HL-60/S4 treated with retinoic acid at 250 ng/mL for 4 days and 3 days (cell line): Measurements from ENCODE around the gene KCNIP4.

Source experiments
- in situ Hi-C: fragments of 300-500 bp; cut with MboI; formaldehyde crosslinking; loops from 2 replicates; pipeline ENCODE4 v1.7.0; 2022; ENCODE audit warnings: low sequenced_read_pairs

Gene KCNIP4

DNA sequence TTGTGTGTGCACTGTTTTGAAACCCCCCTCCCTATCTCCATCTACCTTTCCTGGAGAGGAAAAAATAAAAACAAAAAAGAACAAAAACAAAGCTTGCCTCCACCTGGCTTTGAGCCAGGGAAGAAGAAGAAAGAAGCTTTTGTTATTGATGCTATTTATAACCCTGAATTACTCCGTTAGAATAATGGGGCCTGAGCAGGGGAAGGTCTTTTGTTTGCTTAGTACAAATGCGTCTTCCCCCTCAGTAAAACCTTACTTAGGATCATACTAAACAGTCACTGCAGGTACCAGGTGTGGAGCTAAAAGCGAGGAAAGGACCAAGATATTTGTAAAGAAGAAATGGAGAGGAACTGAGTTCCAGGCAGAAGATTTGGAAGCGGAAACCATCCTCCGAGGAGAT is 352.1 kb downstream of the KCNIP4 start:
- in situ Hi-C loops = no loop called here

DNA sequence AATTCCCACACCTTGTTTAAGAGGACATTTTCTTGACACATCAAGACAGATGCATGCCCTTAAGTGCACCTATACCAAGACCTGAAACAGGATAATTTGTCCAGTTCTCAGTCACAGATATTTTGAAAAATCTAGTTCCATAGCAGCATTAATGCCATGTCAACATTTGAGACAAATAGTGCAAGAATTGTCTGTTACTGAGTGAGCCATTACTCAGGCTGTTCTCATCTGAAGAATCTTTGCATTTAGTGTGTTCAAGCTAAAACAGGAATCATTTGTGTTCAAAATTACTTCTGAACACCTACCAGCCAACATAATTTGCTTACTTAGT is 354.9 kb downstream of the KCNIP4 start:
- in situ Hi-C loops = no loop called here

DNA sequence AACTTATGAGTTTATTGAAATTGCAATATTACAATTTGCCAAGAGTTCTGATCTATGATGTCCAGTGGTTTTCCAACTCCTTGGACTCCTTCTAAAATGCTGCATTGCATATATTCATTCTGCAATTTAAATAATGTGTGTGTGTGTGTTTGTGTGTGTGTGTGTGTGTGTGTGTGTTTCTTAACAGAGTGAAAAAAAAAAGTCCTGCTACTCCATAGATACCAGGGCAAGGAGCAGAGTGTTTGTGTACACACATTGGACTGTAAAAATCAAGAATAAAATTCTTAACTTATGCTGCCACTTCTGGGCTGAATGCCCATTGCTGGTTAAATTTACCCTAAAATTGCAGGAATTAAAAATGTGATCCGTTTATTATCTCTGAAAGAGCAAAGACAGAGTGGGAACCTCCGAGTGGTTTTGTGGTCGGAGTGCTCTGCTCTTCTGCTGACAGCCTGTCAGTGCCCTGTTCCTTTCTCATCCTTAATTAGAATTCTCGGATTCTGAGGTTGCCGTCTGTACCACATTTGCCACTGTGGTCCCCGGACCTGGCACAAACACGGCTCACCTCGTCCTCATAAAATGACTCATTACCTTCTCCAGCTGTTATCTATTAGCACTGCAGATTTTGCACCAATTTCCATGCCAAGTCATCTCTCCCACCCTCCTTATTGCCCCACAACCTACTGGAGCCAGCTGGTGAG is 355.5 kb downstream of the KCNIP4 start:
- in situ Hi-C loops = no loop called here

DNA sequence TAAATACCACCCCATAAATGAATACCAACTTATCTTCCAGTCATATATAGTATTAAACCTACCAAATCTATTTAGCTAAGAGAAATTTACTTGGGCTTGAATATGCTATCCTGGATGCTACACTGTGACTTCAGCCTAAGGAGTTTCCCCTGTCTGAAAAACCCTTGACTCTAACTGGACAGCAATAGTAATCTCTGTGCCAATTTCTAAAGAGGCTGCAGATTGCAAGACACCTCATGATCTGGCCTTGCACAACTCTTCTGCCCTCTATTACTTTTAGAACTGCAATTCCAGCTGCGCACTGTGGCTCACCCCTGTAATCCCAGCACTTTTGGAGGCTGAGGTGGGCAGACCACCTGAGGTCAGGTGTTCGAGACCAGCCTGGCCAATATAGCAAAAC is 371.5 kb downstream of the KCNIP4 start:
- in situ Hi-C loops = no loop called here

DNA sequence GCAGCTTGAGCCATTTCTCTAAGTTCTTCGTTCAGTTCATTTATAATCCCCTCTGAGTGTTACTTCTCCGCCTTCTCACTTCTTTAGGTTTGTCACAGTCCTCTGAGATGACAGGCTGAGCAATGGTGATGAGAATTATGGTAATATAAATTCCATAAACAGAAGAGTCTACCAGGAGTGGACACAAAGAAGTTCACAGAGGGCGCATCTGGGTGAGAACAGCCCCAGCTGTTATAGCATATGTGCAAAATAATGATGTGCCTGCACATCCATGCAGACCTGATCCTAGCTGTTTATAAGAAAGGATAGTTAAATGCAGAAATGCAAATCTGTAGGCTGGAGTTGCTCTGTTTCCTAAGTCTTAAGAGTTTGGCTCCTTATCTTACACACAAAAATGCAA is 377.5 kb downstream of the KCNIP4 start:
- in situ Hi-C loops = no loop called here

DNA sequence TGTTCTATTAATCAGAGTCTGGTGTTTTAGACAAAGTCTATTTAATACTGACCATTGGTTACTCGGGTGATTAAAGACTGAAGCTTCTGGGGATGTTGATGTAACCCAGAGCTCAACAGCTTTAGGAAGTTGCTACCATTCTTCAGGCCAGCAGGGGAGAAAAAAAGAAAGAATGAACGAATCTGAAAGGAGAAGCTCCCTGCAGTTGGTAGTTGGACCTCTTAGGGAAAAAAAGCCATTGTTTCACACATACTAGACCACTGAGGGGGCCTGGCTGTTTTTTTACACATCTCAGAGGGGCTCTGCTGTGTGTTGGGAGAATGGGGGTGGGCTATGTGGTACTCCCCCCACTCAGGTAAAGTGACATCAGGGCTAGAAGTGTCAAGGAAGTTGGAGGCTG is 378.9 kb downstream of the KCNIP4 start:
- in situ Hi-C loops = no loop called here

DNA sequence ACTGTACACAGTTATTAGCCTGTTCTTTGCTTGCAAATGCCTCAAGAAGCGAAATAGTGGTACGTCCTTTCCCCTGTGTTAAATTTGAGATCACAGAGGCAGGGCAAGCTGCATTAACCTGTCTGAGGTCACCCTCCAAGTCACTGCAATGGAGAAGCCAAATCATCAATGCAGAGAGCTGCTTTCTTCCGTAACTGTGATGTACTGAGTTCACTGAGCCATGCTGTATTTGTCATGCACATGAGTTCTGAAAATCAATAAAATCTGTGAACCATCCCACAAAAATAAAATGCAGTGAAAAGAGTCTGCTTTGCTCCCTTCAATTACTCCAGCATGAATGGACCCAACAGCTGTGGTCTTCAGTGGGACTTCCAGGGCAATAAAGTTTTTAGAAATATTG is 393.5 kb downstream of the KCNIP4 start:
- in situ Hi-C loops = no loop called here

DNA sequence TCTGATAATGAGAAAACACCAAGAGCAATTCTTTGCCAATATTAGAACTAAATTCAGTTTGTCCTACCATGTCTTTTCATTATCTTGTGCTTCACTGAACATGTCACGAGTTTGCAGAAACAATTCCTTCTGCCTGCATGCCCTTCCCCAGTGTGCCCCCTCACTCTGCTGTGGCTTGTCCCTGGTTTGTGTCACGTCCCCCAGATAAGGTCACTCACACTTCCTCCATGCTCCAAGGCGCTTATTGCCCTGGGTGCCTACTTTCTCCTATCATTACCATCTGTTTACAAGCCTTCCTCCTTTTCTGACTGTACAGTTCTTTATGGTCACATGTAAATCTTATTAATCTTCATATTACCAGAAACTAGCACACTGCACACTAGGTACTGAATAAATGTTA is 394.1 kb downstream of the KCNIP4 start:
- in situ Hi-C loops = no loop called here

DNA sequence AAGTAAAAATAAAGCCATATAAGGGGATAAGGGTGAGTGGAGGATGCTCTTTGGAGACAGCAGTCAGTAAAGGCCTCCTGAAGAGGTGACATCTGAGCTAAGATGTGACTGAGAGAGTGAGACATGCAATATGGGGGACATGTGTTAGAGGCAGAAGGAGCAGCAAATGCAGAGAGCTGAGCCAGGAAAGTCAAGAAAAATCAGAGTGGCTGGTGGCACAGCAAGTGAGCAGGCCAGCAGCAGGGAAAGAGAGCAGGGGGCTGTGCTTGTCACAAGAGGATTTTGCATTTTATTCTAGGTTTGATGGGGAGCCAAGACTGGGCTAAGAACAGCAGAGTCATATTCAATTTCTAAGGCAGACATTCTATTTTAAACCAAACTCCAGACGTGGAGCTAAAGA is 394.5 kb downstream of the KCNIP4 start:
- in situ Hi-C loops = no loop called here

DNA sequence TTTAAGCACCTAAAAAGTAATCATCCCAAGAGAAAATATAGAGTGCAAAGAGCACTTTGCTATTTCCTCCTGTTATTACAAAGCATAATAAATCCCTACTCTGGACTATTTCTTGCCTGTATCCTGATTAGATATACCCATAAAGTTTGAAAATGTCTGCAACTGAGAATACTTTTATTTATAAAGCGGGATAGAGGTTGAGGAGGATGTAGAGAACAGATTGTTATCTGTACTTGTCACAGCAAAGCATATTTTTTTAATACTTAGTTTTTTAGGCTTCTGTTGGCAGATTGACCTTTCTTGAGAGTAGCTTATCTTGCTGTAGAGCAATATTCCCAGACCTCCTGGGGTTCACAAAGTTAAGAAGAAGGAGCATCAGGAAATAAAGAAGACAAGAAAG is 396.1 kb downstream of the KCNIP4 start:
- in situ Hi-C loops = no loop called here

DNA sequence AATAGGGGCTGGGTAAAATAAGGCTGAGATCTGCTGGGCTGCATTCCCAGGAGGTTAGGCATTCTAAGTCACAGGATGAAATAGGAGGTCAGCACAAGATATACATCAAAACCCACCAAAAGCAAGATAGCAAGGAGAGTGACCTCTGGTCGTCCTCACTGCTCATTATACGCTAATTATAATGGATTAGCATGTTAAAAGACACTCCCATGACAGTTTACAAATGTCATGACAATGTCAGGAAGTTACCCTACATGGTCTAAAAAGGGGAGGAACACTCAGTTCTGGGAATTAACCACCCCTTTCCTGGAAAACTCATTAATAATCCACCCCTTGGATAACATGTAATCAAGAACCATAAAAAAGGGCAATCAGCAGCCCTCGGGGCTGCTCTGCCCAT is 403.6 kb downstream of the KCNIP4 start:
- in situ Hi-C loops = no loop called here

DNA sequence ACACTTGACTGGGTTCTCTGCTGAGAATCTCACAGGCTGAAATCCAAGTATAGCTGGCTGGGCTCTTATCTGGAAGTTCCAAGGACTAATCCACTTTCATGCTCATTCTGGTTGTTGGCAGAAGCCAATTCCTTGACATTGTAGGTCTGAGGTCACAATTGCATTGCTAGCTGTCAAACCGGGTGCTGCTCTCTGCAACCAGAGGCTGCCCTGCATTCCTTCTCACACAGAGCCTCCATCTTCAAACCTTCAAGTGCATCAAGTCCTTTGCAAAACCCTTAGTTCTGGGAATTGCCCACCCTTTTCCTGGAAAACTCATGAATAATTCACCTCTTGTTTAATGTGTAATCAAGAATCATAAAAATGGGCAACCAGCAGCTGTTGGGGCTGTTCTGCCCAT is 404.2 kb downstream of the KCNIP4 start:
- in situ Hi-C loops = no loop called here

DNA sequence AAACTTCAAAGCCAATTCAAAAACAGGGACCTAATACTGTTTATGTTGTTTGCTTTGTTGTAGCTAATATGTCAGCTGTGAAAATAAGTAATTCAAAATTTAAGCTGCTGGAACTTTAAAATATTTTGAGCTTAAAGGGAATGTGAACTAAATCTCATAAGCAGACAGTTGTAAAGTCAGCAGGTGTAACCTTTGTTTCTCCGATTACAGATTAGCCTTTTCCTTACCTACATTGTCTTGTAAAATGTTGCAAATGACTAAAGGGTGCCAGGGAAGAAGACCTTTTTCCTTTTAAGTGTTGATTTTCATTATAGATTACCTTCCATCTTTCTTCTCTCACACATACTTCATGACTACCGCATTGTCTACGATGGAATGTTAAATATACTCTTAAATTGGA is 405.1 kb downstream of the KCNIP4 start:
- in situ Hi-C loops = no loop called here

DNA sequence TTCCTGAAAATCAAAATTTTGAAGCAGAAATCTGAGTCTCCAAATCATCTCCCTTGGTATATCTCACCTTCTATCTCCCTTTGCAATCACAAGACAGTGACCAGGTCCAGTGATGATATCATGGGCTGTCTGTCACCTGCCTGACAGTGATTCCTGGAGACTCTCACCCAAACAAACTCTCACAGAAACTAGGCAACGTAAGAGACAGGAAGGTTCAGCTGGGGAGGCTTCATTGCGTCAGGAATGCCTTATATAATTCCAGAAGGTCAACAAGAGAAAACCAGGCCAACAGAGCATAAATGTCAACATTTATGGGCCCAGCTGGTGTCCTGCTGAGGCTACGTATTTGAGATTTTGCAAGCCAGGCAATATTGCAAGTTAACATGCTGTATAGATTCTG is 412.7 kb downstream of the KCNIP4 start:
- in situ Hi-C loops = no loop called here

DNA sequence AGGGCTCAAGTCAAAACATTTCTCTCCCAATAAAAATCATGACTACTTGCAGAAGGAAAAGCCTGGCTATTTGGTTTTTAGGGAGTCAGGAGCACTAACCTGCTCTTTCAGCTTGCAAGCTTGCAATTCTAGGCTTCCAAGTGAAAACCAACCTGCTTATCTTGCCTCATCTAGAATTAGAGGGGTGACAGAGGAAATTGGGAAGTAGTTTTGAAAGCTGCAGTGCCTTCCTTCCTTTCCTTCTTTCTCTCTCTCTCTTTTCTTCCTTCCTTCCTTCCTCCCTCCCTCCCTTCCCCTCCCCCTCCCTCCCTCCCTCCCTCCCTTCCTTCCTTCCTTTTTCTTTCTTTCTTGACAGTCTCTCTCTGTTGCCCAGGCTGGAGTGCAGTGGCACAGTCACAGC is 417.5 kb downstream of the KCNIP4 start:
- in situ Hi-C loops = no loop called here

DNA sequence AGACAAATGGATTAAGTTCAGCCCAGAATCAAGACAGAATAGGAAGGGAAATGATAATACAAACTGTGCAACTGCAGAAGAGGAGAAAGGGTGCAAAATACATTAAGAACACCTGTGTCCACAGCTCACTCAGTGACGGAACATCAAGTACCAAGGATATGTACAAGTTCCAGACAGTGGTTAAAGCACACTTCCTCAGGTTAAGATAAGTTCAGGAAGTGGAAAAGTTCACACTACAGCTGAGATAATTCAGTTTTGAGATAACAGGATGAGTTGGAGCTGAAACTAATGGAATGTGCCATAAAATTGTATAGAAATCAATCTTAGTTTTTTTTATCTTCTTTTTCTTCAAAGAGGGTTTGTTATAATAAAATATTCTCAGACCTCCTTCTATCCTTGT is 419.4 kb downstream of the KCNIP4 start:
- in situ Hi-C loops = no loop called here

DNA sequence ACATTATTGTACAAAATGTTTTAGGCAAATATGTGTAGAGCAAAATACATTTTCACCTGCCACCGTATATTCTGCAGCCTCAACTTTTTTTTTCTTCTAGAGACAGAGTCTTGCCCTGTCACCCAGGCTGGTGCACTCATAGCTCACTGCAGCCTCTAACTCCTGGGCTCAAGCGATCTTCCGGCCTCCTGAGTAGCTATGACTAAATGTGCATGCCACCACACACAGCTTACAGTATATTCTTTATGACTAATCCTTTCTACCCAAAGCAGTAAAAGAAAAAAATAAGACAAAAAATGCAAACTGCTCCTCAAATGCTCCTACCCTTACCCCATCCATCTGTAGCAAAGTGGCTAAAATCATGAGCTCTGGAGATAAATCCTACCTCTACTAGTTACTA is 426.3 kb downstream of the KCNIP4 start:
- in situ Hi-C loops = no loop called here

DNA sequence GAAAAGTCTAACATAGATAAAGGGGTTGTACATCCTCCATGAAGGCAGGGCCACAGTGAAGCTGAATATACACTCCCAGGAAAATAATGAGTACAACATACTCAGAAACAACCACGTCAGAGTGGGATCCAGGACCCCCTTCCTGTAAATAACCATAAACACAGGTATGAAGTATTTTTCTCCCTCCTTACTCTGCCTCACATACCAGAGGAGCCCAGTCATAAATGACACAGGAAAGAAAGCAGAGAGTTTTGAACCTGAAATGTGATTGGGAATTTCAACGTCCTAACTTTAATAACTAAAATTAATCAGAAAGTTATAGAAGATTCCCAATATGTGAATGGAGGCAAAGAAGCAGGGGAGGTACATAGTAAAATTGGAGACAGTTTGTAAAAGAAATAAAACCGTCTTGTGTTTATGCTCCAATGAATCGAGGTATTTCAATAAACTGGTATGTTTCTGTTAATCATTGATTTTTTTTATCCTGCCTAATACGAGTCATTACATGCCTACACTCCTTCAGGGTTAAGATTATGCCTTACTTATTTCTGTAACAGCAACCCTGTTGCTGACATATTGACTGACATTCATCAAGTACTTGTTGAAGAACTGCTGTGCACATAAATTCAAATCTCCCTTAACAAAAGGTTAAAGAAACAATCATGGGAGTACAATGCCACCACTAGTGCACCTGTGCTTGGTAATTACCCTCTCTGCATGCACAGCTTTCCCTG is 431.3 kb downstream of the KCNIP4 start:
- in situ Hi-C loops = no loop called here

DNA sequence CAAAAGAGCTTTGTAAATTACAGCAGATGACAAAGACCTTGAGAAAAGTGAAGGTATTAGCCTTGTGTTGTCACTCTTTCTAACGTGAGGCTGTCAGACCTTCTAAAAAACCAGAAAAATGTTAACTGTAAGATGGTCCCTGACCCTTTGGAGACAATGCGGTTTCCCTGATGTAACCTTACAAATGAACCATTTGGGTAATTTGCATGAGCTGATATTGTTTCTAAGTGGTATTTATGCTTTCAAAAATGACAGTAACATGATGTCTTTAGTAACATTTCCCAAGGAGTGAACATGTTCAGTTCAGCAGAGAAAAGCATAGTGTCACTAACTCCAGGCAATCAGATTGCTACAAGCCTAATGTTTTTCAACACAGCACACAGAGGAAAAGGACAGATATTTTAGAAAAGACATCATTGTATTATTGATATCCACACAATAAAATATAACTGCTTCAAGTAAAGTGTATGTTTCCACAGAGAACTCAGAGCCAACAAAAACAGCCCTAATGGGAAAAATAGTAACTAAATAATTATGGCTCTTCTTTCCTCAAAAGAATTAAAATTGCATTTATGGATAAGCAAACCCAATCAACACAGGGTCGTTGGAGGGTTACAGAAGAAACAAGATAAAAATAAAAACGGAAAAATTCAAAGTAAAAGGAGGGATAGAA is 434.4 kb downstream of the KCNIP4 start:
- in situ Hi-C loops = no loop called here

DNA sequence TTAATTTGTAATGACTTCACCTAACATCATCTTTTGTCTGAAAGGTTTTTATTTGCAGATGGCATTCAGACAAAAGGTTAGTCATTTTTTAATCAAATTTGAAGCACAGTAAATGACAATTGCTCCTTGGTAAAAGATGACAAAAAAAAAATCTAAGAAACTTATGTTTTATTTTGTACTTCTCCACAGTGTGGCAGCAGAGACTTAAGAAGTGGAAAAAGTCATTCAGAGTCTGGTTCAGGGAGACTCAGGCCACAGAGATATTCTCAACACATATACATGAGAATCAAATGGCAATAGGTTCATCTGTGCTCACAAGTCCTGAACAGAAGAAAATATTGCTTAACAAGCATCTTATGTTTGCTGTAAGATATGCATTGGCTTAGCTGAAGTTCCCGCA is 436.2 kb downstream of the KCNIP4 start:
- in situ Hi-C loops = no loop called here

DNA sequence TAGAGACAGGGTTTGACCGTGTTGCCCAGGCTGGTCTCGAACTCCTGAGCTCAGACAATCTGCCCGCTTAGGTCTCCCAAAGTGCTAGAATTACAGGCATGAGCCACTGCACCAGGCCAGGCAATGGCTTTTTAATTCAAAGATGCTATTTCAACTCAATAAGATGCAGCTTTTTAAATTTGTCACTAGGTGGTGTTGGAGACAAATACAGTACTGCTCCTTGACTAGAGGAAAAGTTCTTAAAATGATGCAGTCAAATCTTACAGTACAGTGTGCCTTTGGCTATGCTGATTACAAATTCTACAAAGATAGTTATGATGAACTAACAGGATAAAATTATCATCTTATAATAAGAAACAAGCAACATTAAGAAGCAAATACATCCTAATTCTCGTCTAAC is 441.1 kb downstream of the KCNIP4 start:
- in situ Hi-C loops = no loop called here

DNA sequence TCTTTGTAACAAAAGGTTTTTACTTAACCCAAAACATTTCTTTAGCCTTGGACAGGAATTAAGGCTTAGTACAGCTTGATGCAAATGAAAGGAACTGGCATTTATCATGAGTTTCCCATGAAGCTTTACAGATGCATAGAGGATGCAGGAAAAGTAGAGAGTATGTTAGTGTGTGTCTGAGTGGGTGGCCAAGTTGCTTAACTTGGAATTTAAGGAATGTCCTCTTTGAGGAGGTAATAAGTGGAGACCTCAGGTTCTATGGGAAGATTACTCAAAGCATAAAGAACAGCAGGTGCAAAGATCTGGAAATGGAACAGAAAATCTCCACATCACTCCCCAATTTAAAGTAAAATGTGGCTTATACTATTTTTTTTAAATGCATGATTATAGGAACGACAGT is 457.9 kb downstream of the KCNIP4 start:
- in situ Hi-C loops = no loop called here
